Measurements from ENCODE around the gene CAMK1D.
"Not testable (repeated sequence)": the region's sequence is repeated elsewhere in the genome, so short reads cannot be mapped to it uniquely, and the experiment has no call there.

CAMK1D gene

DNA sequence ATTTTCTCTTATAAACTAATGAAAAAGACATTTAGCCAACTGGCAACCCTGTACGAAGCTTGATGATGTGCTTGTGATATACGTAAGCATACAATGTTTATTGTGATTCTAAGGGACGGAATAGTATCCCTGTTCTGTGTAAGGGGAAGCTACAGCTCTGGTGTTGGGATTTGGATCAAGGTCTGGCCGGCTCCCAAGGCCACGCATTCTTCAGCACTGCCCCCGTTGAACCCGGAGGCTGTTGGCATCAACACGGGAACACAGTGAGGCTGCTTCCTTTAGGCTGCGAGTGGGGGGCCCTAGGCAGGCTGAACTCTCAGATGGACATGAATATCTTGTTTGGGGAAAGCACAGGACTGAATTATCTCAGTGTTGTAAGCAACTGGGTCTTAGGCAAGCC is 180.6 kb downstream of the CAMK1D start:
- no peak for DNase-seq

DNA sequence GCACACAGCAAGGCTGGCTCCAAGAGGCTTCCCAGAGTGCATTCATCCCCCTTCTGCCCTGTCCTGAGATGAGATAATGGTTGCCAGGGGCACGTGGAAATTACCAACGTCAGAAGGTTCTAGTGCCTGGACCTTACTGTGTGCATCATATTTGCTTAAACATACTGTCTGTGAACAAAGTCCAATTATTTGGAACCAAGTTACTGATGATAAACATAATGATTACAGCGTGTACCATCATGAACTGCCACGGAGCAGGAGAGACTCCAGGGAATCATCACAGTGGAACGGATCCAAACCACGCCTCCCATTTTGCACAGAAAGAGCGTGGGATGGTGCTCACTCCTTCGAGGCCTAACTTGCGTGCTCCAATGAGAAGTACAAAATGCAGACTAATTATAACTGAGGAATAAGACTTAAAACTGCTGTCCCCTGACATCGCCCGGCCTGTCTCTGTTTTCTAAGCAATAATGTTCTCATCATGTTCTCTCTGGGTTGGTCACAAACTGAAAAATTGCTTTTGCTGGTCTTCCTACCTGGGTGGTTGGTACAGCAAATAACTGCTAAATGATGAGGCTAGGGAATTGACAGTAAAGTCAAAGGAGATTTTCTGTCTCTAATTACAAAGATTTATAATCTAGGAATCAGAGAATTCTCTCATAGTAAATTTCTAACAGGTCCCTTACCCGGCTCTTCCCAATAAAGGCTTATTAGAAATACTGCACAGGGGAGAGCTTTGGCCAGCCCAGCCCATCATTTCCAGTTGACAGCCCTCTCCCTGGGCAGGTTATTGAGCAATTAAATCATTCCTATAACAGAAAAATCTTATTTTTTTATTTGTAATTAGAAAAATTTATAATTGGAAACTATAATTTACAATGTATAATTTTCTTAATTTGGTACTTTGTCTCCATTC is 182.2 kb downstream of the CAMK1D start:
- no peak for DNase-seq

DNA sequence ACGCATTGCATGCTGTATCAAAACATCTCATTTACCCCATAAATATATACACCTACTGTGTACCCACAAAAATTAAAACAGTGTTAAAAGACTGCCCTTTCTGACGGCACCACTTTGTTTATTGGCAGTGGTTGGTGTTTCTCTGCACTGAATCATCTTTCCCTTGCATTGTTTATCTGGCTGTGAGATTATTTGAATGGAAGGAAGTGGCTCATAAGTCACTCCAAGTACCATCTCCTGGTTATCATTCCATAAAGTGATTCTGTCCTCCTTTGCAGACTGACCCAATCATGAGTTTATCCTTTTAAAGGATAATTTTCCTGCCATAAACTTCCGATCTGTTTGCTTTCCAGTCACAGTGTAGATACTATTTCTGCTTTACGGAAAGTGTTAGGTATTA is 183.8 kb downstream of the CAMK1D start:
- DNase-seq, result no peak

DNA sequence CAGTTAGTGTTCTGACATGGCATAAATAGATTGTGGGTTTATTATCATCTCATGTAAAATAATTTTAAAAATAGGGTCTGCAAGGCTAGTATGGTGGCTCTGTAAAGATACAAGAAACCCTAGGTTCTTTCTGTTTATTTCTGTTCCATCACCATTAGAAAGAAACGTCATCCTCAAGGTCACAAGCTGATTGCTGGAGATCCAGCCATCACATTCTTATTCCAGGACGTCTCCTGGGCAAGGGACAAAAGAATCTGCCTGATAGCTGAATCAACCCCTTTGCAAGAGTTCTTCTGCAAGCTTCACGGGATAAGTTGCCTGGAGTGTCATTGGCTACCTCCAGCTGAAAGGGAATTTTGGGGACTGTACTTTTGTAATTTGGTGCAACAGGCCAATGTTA is 184.4 kb downstream of the CAMK1D start:
- DNase-seq, result no peak

DNA sequence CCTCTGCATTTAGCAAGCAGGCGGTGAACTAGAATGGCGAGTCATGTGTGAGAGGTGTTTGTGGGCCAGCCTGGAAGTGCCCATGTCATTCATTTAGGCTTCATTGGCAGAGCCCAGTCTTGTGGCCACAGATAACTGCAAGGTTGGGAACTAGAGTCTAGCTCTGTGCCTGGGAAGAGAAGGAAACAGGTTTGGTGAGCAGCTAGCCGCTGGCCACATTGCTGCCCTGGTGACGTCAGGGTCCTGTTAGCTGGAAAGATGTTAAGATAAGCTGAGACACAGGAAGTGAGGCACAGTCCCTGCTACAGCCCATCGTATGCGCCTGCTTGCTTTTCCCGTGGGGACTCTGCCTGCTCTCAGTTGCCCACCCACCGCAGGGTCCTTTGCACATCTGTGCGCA is 185.5 kb downstream of the CAMK1D start:
- DNase-seq, result no peak

DNA sequence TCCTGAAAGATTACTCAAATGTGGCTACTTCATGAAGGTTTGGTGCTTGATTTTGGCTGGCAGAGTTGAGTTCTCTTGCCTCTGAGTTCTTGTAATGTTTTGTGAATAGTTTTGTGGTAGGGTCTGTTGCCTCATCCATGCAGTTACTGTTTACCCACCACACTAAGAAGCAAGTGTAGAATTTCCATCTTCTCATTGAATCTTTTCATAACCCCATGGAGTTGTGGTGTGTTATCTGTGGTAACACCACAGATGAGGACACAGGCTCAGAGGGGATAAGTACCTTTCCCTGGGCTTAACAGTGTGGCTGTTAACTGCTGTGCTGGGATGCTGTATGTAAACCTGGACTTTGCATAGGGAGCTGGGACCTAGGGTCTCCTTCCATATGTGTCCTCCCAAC is 186.3 kb downstream of the CAMK1D start:
- DNase-seq, result no peak

DNA sequence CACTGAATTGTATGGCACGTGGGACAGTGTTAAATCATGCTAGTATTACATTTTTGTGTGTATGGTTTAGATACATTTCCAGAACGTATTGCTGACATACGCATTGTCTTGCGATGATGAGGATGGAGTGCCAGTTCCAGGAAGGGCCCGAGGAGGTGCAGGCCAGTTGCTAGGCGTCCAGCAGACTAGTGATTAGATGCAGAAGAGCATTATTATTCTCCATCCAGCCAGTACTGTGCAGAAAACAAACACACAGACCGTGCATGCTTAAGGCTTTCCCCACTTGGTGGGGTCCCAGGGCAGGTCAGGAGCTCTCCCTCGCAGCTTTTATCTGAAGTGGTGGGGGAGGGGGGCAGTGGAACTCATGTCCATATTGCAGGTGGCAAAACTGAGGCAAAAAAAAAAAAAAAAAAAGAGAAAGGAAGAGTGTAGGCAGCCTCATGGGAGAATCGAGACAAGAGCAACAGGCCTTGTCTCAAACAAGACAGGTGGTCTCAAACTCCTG is 189.2 kb downstream of the CAMK1D start:
- no peak for DNase-seq

DNA sequence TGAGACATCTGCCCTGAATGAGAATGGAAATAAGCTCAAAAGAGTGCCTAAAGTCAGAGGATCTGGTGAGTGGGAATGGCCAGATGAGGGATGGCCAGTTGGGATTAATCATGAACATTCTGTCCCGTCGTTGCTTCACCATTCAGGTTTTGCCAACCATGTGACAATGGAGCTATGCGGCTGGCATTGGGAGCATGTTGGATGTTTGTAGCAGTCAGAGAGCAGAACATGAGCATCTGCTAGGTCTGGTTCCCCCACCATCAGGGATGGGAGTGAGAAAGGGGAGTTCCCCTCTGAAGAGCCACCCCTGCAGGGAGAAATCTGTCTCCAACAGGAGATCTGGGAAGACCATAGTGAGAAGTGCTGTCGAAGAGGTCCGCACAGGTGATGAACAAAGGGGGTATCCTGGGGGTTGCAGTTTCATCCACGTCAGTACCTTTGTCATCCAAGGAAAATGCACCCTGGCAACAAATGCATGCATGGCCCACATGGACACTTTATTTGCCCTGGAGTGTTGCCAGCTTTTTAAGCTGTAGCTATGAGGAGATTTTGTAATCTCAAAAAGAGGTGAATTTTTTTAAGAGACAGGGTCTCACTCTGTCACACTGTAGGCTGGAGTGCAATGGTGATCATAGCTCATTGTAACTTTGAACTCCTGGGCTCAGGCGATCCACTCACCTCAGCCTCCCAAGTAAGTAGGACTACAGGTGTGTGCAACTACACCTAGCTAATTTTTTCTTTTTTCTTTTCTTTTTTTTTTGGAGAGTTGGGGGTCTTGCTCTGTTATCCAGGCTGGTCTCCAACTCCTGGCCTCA is 190.2 kb downstream of the CAMK1D start:
- DNase-seq, result no peak

DNA sequence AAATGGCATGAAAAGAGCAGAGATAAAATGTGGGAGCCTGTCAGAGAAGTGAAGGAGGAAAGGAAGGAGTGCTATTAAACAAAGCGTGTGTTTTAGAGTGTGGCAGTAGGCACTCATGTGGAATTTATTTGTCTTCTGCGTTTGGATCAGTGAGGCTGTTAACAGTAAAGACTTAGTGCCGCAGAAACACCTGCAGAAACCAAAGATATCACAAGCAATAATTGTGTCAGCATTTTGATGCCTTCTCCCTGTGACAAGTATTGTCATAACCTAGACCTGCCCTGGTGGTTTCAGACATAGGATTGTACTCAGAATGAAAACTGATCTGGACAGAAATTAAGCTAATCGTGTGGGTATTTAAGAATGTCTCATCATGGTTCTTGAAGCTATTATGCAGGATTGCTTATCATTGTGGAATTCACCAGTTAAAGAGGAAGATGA is 191.0 kb downstream of the CAMK1D start:
- no peak for DNase-seq

DNA sequence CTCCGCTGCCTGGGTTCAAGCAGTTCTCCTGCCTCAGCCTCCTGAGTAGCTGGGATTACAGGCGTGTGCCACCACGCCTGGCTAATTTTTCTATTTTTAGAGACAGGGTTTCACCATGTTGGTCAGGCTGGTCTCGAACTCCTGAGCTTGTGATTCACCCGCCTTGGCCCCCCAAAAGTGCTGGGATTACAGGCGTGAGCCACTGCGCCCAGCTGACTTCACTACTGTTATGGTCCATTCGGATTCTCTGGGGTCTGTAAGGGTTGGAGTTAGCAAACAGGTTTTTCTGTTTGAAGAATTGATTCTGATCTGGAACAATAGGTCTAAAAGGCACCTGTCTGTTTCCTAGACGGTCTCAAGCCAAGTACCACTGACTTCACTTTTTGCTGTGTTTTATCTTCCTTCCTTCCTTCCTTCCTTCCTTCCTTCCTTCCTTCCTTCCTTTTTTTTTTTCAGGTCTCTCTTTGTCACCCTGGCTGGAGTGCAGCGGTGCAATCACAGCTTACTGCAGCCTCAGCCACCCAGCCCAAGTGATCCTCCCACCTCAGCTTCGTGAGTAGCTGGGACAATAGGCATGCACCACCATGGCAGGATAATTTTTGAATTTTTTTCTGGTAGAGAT is 192.2 kb downstream of the CAMK1D start:
- DNase-seq, result no peak

DNA sequence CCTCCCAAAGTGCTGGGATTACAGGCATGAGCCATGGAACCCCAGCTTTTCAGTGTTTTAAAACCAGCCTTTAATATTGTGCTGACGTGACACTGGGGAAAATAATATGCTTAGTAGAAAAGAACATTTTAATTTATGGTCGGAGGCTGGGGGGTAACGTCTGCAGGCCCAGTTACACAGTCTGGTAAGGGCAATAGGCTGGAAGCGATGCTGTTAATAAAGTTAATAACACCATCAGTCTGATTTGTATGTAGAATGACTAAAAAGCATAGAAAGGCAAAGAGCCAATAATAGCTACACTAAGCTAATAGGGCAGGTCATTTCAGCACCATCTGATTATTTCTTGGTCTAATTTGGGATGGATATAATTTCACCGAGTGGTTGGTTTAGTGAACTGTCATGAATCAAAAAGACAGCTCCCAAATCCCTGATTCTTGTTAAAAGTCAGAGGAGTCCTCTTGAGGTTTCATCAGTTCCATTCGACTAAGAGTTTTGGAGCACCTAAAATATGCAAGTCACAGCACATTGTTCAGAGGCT is 192.9 kb downstream of the CAMK1D start:
- no peak for DNase-seq

DNA sequence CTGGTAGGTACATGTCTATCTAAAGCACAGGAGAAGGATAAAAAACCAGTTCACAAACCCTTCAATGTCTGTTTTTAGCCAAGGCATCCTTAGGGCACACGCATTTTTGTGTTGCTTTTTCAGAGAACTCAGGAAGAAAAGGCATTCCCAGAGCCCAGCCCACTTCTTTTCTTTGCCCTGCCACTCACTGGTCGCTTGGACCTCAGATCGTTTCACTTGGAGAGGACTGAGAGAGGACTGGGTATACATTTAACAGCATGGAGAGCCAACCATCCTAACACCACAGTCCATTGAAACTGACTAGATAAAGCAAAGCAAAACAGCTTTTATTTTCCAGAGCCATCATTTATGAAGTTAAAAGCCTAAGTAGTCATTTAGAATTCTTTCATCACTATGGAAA is 194.2 kb downstream of the CAMK1D start:
- no peak for DNase-seq

DNA sequence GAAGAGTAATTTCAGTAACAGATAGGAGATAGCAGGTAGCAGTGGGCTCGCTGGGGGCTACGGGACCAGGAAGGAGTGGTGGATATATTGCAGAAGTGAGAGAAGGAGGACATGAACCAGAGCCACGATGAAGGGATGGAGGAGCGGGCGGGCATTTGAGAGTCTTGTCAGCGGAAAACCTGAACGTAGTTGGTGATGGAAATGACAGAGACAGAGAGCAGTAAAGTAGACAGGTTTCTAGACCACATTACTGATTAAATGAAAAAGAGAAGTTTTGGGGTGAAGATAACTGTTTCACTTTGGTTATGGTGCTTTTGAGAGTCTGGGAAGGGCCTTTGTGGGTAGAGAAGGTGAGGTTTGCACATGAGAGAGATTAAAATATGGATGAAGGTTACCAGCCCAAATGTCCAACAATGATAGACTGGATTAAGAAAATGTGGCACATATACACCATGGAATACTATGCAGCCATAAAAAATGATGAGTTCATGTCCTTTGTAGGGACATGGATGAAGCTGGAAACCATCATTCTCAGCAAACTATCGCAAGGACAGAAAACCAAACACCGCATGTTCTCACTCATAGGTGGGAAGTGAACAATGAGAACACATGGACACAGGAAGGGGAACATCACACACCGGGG is 196.9 kb downstream of the CAMK1D start:
- not testable (repeated sequence) for DNase-seq

DNA sequence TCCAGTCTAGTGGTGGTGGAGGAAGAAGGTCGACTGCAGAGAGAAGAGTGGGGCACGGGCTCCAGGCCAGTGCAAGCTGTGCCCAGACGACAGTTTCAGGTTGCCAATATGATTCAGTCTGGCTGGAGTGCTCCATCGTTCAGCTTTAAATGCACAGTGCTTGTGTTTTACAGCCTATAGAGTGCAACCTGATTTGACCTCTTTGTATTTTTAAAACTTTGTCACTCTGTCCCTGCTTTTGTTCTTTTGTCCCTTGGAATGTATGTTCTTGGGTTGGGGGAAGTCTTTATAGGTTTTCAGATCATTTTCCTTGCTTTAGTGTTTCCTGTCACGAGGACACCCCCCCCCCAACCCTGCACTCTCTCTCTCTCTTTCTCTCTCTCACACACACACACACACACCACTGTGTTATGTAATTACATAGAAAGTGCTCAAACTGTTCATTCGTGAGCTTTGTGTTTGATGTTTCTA is 198.0 kb downstream of the CAMK1D start:
- no peak for DNase-seq

DNA sequence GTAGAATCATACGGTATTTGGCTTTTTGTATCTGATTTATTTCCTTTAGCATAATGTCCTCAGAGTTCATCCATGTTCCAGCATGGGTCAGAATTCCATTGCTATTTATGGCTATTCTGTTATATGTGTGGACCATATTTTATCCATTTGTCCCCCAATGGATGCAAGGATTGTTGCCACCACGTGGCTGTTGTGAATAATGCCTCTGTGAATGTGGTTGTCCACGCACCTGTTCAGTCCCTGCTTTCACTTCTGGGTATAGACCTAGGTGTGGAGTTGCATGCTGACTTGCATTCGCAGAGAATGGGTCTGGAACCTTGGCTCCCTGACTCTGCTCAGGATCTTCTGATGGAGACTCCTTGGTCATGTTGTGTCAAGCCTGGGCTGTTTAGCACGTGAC is 199.9 kb downstream of the CAMK1D start:
- DNase-seq, result no peak

DNA sequence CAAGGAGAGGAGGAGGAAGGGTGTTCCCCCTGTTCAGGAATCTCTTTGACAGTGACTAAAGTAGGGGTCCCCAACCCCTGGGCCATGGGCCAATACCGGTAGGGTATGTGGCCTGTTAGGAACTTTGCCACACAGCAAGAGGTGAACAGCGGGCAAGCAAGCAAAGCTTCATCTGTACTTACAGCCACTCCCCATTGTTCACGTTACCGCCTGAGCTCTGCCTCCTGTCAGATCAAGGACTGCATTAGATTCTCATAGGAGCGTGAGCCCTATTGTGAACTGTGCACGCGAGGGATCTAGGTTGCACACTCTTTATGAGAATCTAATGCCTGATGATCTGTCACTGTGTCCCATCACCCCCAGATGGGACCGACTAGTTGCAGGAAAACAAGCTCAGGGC is 201.6 kb downstream of the CAMK1D start:
- no peak for DNase-seq

DNA sequence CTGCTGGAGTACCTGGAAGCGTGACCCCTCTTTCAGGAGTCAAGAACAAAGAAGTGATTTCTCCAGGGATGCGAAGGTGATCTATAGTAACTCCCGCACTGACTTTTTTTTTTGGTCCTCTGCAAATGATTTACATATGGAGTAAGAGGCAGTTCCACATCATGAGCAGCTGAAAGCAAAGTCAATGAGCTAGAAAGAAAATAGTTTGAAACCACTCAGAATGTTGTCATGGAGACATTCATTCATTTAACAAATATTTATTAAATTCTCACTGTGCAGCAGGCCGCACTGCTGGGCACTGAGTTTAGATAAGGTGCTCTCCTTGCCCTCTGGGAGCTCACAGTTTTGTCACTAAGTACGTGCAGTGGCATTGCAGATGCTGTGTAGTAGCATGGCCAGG is 206.7 kb downstream of the CAMK1D start:
- DNase-seq, result no peak

DNA sequence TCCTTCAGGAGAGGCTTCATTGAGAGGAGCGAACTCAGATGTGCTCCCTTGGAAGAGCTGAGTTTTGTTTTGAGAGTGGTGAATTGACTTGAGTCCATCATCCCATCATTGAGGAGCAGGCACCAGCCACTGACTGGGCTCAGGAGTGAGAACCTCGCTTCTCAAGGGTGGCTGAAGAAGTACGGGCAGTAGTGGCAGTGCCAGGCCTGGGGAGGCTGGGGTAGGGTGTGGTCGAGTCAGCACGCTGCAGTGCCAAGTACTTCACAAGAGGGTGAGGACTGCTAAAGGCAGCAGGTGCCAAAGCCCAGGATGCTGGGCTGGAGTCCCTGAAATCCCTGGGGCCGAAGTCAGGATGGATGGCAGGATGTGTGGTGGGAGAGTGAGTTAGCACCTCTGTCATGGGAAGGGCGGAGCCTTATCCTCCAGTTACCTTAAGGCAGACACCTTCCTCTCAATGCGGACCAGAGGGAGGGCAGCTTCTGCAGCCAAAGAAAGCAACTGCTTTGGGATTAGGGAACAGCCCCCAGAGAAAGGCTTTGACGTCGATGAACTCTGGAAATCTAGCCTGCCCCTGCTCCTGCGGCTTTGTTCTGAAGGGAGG is 210.3 kb downstream of the CAMK1D start:
- no peak for DNase-seq

DNA sequence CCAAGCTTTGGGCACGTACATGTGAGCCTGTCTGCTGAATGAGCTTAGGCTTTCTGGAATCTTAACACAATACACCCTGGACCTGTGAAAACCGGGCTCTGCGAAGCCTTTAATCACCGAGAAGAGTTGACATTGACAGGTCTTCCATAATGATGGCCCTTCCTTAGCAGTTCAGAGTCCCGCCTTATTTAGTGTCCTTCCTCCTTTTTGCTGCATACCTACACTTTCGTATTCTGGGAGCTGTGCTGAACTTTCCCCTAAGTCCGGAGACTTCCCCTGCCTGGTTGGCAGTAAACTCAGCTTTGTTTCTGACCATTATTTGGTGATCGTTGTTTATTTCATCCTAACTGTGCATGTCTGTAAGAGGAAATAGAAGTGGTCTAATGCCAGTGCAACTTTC is 212.0 kb downstream of the CAMK1D start:
- no peak for DNase-seq

DNA sequence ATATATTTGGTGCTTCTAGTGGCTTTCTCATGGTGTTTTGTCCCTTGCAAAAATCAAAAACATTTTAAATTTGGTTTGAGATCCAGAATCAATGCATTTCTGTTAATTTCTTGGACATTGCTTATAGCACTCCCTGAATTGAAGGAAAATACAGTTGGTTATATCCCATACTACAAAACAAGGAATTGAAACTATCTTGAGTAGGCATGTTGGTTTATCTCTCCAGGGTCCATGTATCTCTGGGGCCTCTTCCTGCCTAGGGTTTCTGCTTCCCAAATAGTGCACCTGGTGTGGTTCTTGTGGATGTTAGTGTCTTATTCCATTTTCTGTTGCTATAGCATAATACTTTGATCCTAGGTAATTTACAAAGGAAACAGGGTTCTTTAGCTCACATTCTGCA is 212.4 kb downstream of the CAMK1D start:
- DNase-seq, result no peak

DNA sequence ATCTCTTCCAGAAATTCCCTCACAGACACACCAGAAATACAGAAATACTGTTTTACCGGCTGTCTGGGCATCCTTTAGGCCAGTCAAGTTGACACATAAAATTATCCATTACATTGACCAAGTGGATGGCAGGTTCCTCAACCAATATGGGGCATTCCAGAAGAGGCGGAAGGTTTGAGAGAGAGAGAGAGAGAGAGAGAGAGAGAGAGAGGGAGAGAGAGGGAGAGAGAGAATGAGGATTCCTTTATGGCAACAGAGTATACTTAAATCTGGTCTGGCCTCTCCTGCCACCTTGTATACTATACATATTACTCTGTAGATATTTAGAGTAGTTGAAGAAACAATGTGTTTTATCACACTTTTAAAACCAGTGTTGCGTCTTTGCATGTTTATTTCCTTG is 214.1 kb downstream of the CAMK1D start:
- no peak for DNase-seq

DNA sequence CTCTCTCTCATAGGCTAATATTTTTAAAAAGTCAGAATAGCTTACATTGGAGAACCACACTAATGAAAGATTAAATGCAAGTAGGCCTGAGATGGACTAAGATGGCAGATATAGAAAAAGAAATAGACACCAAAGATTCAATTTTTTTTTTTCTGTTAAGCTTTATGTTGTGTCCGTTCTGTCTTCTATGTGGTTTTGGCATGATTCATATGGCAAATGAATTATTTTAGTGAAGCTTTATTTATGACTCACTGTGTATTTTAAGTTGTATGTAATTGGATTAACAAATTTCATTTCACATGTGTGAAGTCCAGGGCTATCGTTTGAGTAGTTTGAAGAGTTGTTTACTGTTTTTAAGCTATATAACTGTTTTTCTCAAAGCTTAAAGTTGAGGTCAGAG is 214.8 kb downstream of the CAMK1D start:
- DNase-seq, result no peak

Data from NCI-H1930 (cell line).